HepG2 (cell line): ENCODE results near the gene TBC1D16. TPM values are rescaled to one million over a fixed set of nuclear protein-coding genes. Genes with fewer than 3 reads are reported as not detected.

Experiments used
- ATAC-seq: fragments of 200-7000 bp; cut with Tn5 transposase; 3 replicates; pipeline ENCODE4 v1.9.1; 2020; ENCODE audit warnings: mild to moderate bottlenecking, moderate library complexity
- BruUV-seq: library from RNA; stranded (reverse); fragments of 400-500 nt; replicated peaks from 2 replicates; lab custom pipeline; 2021; lab: Mats Ljungman, UMichigan
- CTCF ChIA-PET: fragments of 300-600 bp; formaldehyde crosslinking; extraction: SDS; loops from one replicate; lab custom pipeline; 2021; ENCODE audit warnings: low total read pairs, inconsistent platforms, low intra/inter-chr PET ratio; lab: Yijun Ruan, JAX
- POLR2A ChIA-PET: fragments of 350-600 bp; sonication (Branson Sonifier 250); formaldehyde crosslinking; loops from one replicate; lab custom pipeline; 2020; ENCODE audit warnings: antibody characterized with exemption, inconsistent platforms; lab: Yijun Ruan, JAX
- DNase-seq: peaks from one replicate; pipeline ENCODE4 v3.0.0-alpha.2; 2015; ENCODE audit warnings: low spot score
- FAIRE-seq: peaks from 3 replicates; lab custom pipeline; 2011; peaks lifted over from hg19 to GRCh38; lab: Jason Lieb, UNC
- H2AFZ ChIP-seq: one replicate; pipeline ENCODE4 v1.6.1; 2011; ENCODE audit warnings: low read length, inconsistent platforms
- H3K27ac ChIP-seq: fragments of 300-600 bp; 3 replicates; pipeline ENCODE4 v1.8.0; 2011; ENCODE audit warnings: mixed run types, mild to moderate bottlenecking, mixed read lengths, low read length, inconsistent platforms; ENCODE audit not compliant: insufficient read depth; ENCODE audit errors: extremely low read length
- H3K27me3 ChIP-seq, 2 experiments: fragments of 200-600 bp in 1 of 2; 2 replicates in 1 of 2; 3 replicates in 1 of 2; pipeline versions ENCODE4 v1.6.0 to v1.8.0; 2011; ENCODE audit warnings: low read length in 2 of 2, mild to moderate bottlenecking in 2 of 2, moderate library complexity in 2 of 2, inconsistent platforms in 1 of 2; ENCODE audit not compliant: insufficient read depth in 2 of 2, control insufficient read depth in 1 of 2
- H3K36me3 ChIP-seq, 2 experiments: fragments of 200-600 bp in 1 of 2; replicated peaks in 1 of 2; 2 replicates in 1 of 2; 3 replicates in 1 of 2; pipeline versions ENCODE4 v1.5.1 to v1.8.0; 2011; ENCODE audit warnings: low read length in 2 of 2, inconsistent platforms in 1 of 2; ENCODE audit not compliant: insufficient read depth in 2 of 2, control insufficient read depth in 1 of 2
- H3K4me1 ChIP-seq: 2 replicates; pipeline ENCODE4 v1.5.1; 2012; ENCODE audit warnings: low read length, inconsistent platforms; ENCODE audit not compliant: insufficient read depth
- H3K4me2 ChIP-seq: 2 replicates; pipeline ENCODE4 v1.6.0; 2011; ENCODE audit warnings: low read depth, low read length, inconsistent platforms
- H3K4me3 ChIP-seq, 3 experiments: fragments of 200-600 bp in 1 of 3; sonication (generic), shearing (Covaris generic) in 1 of 3; replicated peaks in 1 of 3; 2 replicates each; pipeline ENCODE4 v1.5.1; 2011 to 2016; ENCODE audit warnings: low read length in 3 of 3, inconsistent platforms in 2 of 3, low read depth in 2 of 3, mild to moderate bottlenecking in 2 of 3, control low read depth in 1 of 3, mixed read lengths in 1 of 3; ENCODE audit not compliant: insufficient read depth in 1 of 3
- H3K79me2 ChIP-seq: one replicate; pipeline ENCODE4 v1.6.1; 2011; ENCODE audit warnings: low read length, inconsistent platforms; ENCODE audit not compliant: insufficient read depth
- H3K9ac ChIP-seq: 2 replicates; pipeline ENCODE4 v1.6.0; 2011; ENCODE audit warnings: mild to moderate bottlenecking, low read depth, low read length, inconsistent platforms; ENCODE audit not compliant: insufficient read depth
- H3K9me3 ChIP-seq: 2 replicates; pipeline ENCODE4 v1.5.1; 2012; ENCODE audit warnings: mild to moderate bottlenecking, low read length
- H4K20me1 ChIP-seq: 2 replicates; pipeline ENCODE4 v1.6.0; 2011; ENCODE audit warnings: inconsistent platforms, mild to moderate bottlenecking, low read length, moderate library complexity; ENCODE audit not compliant: insufficient read depth
- AGO2 ChIP-seq: fragments of 200-400 bp; formaldehyde crosslinking; optimal IDR thresholded peaks from 2 replicates; pipeline ENCODE3; 2017; ENCODE audit warnings: mild to moderate bottlenecking, low read depth, low read length, moderate library complexity
- CTCF ChIP-seq: sonication (generic); formaldehyde crosslinking; IDR thresholded peaks from 2 replicates; pipeline ENCODE4 v1.5.0; 2020; ENCODE audit warnings: mild to moderate bottlenecking, missing genetic modification reagents, moderate library complexity
- GABPB1 ChIP-seq: IDR thresholded peaks from 2 replicates; pipeline ENCODE4 v1.6.1; 2016; ENCODE audit warnings: mild to moderate bottlenecking, missing genetic modification reagents, moderate library complexity, missing compliant biosample characterization
- GATA4 ChIP-seq: sonication (generic); IDR thresholded peaks from 2 replicates; pipeline ENCODE4 v1.6.1; 2016; ENCODE audit warnings: antibody characterized with exemption, low read depth, borderline replicate concordance
- HDAC1 ChIP-seq: sonication (generic); formaldehyde crosslinking; IDR thresholded peaks from 2 replicates; pipeline ENCODE4 v1.5.1; 2020; ENCODE audit warnings: mild to moderate bottlenecking, missing genetic modification reagents
- IRF2 ChIP-seq: IDR thresholded peaks from 2 replicates; pipeline ENCODE4 v1.6.1; 2018; ENCODE audit warnings: missing genetic modification reagents, missing compliant biosample characterization
- MBNL3 ChIP-seq: fragments of 250-450 bp; sonication (Bioruptor Pico); conservative IDR thresholded peaks from 2 replicates; pipeline ENCODE4 v1.8.0; 2022; ENCODE audit warnings: mild to moderate bottlenecking, inconsistent platforms
- NRL ChIP-seq: sonication (generic); formaldehyde crosslinking; IDR thresholded peaks from 2 replicates; pipeline ENCODE4 v1.5.0; 2020; ENCODE audit warnings: missing genetic modification reagents, mild to moderate bottlenecking, moderate library complexity, borderline replicate concordance
- SAP130 ChIP-seq: IDR thresholded peaks from 2 replicates; pipeline ENCODE4 v1.6.1; 2016; ENCODE audit warnings: low read depth
- SKI ChIP-seq: fragments of 450-650 bp; IDR thresholded peaks from one replicate; pipeline ENCODE4 v1.6.1; 2018; ENCODE audit warnings: mild to moderate bottlenecking; ENCODE audit not compliant: partially characterized antibody
- YY1 ChIP-seq: IDR thresholded peaks from 2 replicates; pipeline ENCODE4 v1.6.1; 2011; ENCODE audit warnings: low read length, low read depth, moderate library complexity, mild to moderate bottlenecking; ENCODE audit not compliant: insufficient read depth, insufficient replicate concordance
- ZBTB33 ChIP-seq: sonication (generic); formaldehyde crosslinking; IDR thresholded peaks from 2 replicates; pipeline ENCODE4 v1.4.0; 2020; ENCODE audit warnings: missing genetic modification reagents
- ZNF263 ChIP-seq: sonication (generic); formaldehyde crosslinking; IDR thresholded peaks from 2 replicates; pipeline ENCODE4 v1.4.0; 2020; ENCODE audit warnings: missing genetic modification reagents
- ZNF558 ChIP-seq: sonication (generic); formaldehyde crosslinking; IDR thresholded peaks from 2 replicates; pipeline ENCODE4 v1.9.0; 2022; ENCODE audit warnings: mild to moderate bottlenecking, missing genetic modification reagents, borderline replicate concordance
- ZNF646 ChIP-seq: sonication (generic); formaldehyde crosslinking; IDR thresholded peaks from 2 replicates; pipeline ENCODE4 v1.9.0; 2021; ENCODE audit warnings: mild to moderate bottlenecking, missing genetic modification reagents
- WGBS: methylation state at CpG from one replicate; pipeline ENCODE4 v1.1.6; 2017; ENCODE audit warnings: low lambda C conversion rate; 5-methylcytosine and 5-hydroxymethylcytosine counted together
- in situ Hi-C: cut with HindIII; loops from 2 replicates; pipeline ENCODE4 v1.10.0; 2017; ENCODE audit warnings: low pct_unique_long_range_greater_than_20kb; ENCODE audit not compliant: extremely low pct_ligation_motif_present
- intact Hi-C: fragments of 100-400 bp; cut with micrococcal nuclease; formaldehyde crosslinking; loops from one replicate; pipeline ENCODE4 v1.10.0; 2022; ENCODE audit not compliant: unreplicated experiment
- polyA plus RNA-seq, 8 experiments: library from polyadenylated mRNA; depleted of rRNA in 3 of 8; stranded (reverse) in 7 of 8; unstranded in 1 of 8; fragments of >200 nt; fragmentation: Illumina TruSeq in 4 of 8; extraction: Trizol in 4 of 8; gene quantifications; 2 replicates each; pipeline versions ENCODE4 v1.2.1 to v1.2.3, GENCODE V29; 2011 to 2016; ENCODE audit warnings: low read depth in 4 of 8, missing spikeins in 1 of 8, mixed read lengths in 1 of 8; ENCODE audit not compliant: insufficient read depth in 1 of 8
- total RNA-seq, 5 experiments: library from RNA; depleted of rRNA; stranded (reverse); fragments of >200 nt; fragmentation: Illumina TruSeq; extraction: Trizol; gene quantifications; 2 replicates each; pipeline ENCODE4 v1.2.3, GENCODE V29; 2016; ENCODE audit warnings: low read depth in 1 of 5

TBC1D16 gene
- total and polyA plus RNA-seq, 2 of the 13 experiments (the other 11 are each of a cell fraction or from before 2014, with no cell fraction given), result 14.9 to 24.9 TPM

GRCh38 chr17:80025140-80025539 is 10.5 kb downstream of the TBC1D16 start:
- Histone ChIP-seq H3K27me3 (no peaks in the 10 kb centered on the region), H3K79me2 (peaks cover 22% of the 10 kb centered on the region), H3K9me3 (no peaks in the 10 kb centered on the region), H2AFZ (no peak overlapping the region), H3K4me2 (0 out of 2 replicates have a peak overlapping the region, but pooled peaks have one; percentile 14), H3K4me1 (peaks cover 72% of the 10 kb centered on the region), H3K4me3 (no peak overlapping the region; a peak in 1 of 6 replicates), H3K27ac (no peak overlapping the region), H4K20me1 (peaks cover 5% of the 10 kb centered on the region; the same call in 1 of the 2 replicates), H3K36me3 (0 out of 5 replicates have a peak, but pooled peaks cover 0 to 2% of the 10 kb centered on the region in 2 experiments), H3K9ac (0 out of 2 replicates have a peak overlapping the region, but pooled peaks have one; percentile 3)
- intact Hi-C loops, result no loop called here
- no peak for ATAC-seq
- 65% methylated on average over 10 of the region's 11 CpGs for WGBS
- POLR2A ChIA-PET, result interaction anchor here (1.4 kb wide), 1 partner anchor 32 kb away, joined by 3 read pairs; no protein-coding TSS in a partner anchor
- no peak for FAIRE-seq
- BruUV-seq, result no TSS peak
- in situ Hi-C loops, result no loop called here
- CTCF ChIA-PET, result no interaction called here
- DNase-seq, result no peak
- TF ChIP-seq CTCF (0 out of 2 replicates have a peak, but pooled peaks have one; percentile 6), ZNF646 (CRISPR knock-in tag) (peak; percentile 83), SKI (no peak), GATA4 (no peak), YY1 (no peak), IRF2 (no peak), AGO2 (peak; percentile 40), MBNL3 (no peak), NRL (CRISPR knock-in tag) (0 out of 2 replicates have a peak, but pooled peaks have one; percentile 26), ZNF558 (CRISPR knock-in tag) (no peak), ZBTB33 (CRISPR knock-in tag) (peak; percentile 61; the same call in 1 of the 2 replicates), SAP130 (CRISPR knock-in tag) (0 out of 2 replicates have a peak, but pooled peaks have one; percentile 27), HDAC1 (no peak), GABPB1 (CRISPR knock-in tag) (peak; percentile 36; the same call in 1 of the 2 replicates), ZNF263 (no peak)
